ENCODE data around the gene ENTPD6.
"Not testable (repeated sequence)": the region's sequence is repeated elsewhere in the genome, so short reads cannot be mapped to it uniquely, and the experiment has no call there.

Gene ENTPD6

DNA sequence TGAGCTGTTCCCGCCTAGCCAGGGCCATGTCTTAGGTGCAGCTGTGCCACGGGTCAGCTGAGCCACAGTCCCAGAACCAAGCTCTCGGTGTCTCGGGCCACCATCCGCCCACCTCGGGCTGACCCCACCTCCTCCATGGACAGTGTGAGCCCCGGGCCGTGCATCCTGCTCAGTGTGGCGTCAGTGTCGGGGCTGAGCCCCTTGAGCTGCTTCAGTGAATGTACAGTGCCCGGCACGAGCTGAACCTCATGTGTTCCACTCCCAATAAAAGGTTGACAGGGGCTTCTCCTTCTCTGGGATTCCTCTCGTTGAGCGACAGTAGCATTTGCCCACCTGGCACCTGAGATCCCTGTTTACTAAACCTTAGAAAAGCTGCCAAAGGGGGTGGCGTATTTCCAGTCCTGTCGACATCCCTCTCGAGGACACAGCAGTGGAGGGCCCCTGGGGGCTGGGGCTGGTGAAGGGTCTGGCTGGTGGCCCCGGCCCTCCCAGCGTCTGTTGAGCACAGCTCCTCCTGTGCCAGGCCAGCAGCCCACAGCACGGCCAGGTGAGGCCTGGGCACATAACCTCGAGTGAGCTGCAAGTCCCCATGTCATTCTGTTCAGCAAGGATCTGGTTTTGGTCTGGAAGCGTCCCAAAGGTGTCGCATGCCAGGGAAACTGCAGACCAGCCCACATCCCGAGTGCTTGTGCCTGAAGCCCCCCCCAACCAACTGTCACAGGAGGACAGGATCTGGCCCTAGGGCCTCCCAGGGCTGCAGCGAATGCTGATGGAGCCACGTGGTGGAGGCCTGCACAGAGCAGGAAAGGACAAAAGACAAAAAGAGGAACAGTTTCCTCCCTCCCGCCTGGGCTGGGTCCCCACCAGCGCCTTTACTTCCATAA, 31.2 kb downstream of the ENTPD6 start:
- H3K9me3 ChIP-seq (ENCODE audit: control insufficient read depth, low read length), result no peaks in the 10 kb centered on the region
- no peak overlapping the region for H3K27ac ChIP-seq (ENCODE audit: low read depth, low read length, severe bottlenecking)
- peaks cover 11% of the 10 kb centered on the region for H3K36me3 ChIP-seq (ENCODE audit: control insufficient read depth, insufficient read depth, low read length)
- peaks cover 43% of the 10 kb centered on the region for H3K4me1 ChIP-seq (ENCODE audit: control insufficient read depth, insufficient read depth, low read length, poor library complexity, severe bottlenecking)
- 89 to 90% methylated on average over 25 of the region's 28 CpGs for WGBS, 2 experiments (ENCODE audit: insufficient coverage in 2 of 2)
- no peak overlapping the region for H3K4me3 ChIP-seq (ENCODE audit: extremely low read depth, insufficient read depth, low read length, poor library complexity, severe bottlenecking)

DNA sequence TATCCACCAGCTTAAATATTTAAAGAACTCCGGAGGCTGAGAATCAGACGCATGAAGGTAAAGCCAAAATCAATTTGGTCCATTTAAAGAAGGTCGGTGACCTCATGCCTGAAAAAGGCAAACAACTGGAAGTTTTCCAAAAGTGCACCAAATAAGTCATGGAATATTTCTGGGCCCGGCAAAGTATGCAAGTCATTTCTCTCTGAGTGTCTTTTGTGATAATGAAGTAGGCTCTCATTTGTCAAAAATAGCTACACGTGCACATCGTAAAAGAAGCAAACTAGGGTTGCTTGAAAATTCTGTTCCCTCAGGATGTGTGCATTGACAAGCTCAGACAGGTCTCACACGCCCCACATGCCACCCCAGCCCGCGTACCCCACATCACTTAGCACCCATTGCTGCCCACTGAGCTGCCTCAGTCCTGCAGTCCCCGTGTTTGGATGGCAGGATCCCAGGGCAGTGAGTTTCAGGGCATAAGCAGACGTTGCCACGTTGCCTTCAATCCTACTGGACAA, 31.9 kb downstream of the ENTPD6 start:
- peak overlapping the region; percentile 29 for H3K27ac ChIP-seq (ENCODE audit: low read depth, low read length, severe bottlenecking)
- peaks cover 40% of the 10 kb centered on the region for H3K4me1 ChIP-seq (ENCODE audit: control insufficient read depth, insufficient read depth, low read length, poor library complexity, severe bottlenecking)
- H3K9me3 ChIP-seq (ENCODE audit: control insufficient read depth, low read length), result no peaks in the 10 kb centered on the region
- WGBS, 2 experiments (ENCODE audit: insufficient coverage in 2 of 2), result 96 to 98% methylated on average over 10 to 12 of the region's 12 CpGs
- no peak overlapping the region for H3K4me3 ChIP-seq (ENCODE audit: extremely low read depth, insufficient read depth, low read length, poor library complexity, severe bottlenecking)
- H3K36me3 ChIP-seq (ENCODE audit: control insufficient read depth, insufficient read depth, low read length), result peaks cover 11% of the 10 kb centered on the region

DNA sequence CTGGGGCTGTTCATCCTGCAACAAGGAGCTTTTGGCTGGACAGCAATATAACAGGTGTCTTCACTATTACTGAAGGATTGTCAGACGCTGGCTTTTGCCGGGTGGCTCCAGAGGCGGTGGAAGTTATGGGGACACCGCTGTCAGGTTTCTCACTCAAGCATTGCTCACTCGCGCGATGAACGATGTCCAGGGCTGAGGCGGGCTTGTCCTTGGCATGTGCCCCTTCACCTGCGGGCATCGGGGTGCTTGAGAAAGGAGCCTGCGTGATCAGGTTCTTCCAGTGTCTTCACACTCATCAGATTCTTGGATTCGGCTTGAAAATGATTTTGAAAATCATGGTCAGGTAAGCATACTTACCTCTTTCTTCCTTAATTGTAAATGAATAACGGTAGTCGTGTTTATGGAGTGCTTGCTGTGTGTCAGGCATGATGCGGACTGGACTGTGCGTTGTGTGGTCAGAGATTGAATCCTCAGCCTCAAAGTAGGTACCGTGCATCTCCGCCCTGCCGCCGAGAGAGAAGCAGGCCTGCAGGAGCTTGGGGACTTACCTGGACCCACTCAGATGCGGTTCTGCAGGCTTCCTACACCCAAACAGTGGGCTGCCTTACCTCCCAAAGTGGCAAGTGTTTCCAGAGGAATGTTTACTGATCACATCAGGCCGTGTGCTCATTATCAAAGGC, 34.1 kb downstream of the ENTPD6 start:
- H3K9me3 ChIP-seq (ENCODE audit: control insufficient read depth, low read length), result no peaks in the 10 kb centered on the region
- peaks cover 9% of the 10 kb centered on the region for H3K36me3 ChIP-seq (ENCODE audit: control insufficient read depth, insufficient read depth, low read length)
- WGBS, 2 experiments (ENCODE audit: insufficient coverage in 2 of 2), result 94 to 97% methylated on average over 19 to 20 of the region's 23 CpGs
- no peak overlapping the region for H3K27ac ChIP-seq (ENCODE audit: low read depth, low read length, severe bottlenecking)
- no peak overlapping the region for H3K4me3 ChIP-seq (ENCODE audit: extremely low read depth, insufficient read depth, low read length, poor library complexity, severe bottlenecking)
- H3K4me1 ChIP-seq (ENCODE audit: control insufficient read depth, insufficient read depth, low read length, poor library complexity, severe bottlenecking), result peaks cover 36% of the 10 kb centered on the region

DNA sequence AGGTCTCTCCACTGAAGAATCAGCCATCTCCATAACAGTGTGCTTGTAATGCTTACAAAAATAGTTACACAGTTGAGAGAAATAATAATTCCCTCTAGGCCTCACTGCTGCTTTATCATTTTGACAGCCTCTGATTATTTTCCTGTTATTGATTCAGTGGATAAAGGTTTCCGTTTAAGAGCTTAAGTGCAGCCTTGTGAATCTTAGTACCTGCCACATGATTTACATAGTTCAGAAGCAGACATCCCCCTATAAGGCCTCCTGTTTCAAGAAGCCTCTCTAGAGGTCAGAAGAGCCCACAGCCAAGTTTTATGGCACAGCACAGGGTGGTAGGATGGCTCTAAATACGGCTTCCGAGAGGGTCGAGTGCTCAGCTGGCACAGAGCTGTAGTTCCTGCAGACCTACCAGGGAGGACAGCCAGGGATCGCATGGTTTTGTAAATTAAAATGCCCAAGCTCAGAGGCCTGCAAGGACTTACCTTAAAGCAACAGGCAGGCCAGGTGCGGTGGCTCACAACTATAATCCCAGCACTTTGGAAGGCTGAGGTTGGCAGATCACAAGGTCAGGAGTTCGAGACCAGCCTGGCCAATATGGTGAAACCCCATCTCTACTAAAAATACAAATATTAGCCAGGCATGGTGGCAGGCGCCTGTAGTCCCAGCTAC, 34.8 kb downstream of the ENTPD6 start:
- Histone ChIP-seq H3K4me3 (ENCODE audit: extremely low read depth, insufficient read depth, low read length, poor library complexity, severe bottlenecking) (no peak overlapping the region), H3K4me1 (ENCODE audit: control insufficient read depth, insufficient read depth, low read length, poor library complexity, severe bottlenecking) (peaks cover 39% of the 10 kb centered on the region), H3K36me3 (ENCODE audit: control insufficient read depth, insufficient read depth, low read length) (peaks cover 4% of the 10 kb centered on the region), H3K9me3 (ENCODE audit: control insufficient read depth, low read length) (no peaks in the 10 kb centered on the region), H3K27ac (ENCODE audit: low read depth, low read length, severe bottlenecking) (no peak overlapping the region)
- WGBS, 2 experiments (ENCODE audit: insufficient coverage in 2 of 2), result 95 to 97% methylated on average over 6 of the region's 8 CpGs

DNA sequence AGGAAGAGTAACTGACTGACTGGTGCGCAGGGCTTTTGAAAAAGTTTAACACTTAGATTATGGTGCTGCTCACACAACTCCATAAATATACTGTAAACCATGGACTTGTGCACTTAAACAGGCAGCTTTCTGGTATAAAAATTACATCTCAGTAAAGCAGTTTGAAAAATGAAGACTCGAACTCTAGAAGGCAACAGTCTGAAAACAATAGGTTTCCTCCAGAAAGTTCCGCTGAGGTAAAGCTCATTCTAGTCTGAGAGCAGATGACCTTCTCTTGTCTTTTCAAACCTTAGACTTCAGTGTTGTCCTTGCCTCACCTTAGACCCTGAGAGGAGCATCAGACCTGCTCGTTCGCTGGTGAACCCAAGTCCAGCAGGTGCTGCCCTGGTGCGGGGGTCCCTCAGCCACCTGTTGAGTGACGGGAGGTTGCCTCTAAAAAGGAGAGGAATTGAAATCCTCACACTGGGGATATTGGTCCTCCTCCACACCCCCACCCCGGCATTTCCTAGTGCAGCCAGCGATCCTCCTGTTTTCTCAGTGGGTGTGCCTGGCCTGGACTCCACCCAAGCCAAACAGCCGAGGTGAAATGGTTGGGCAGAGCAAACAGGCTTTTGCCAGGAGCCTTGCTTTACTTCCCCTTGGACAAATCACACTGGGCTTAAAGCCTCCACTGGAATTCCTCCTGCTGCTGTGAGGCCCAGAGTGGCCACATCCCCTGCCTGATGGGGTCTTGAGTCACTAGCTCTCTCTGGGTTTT, 37.7 kb downstream of the ENTPD6 start:
- H3K4me3 ChIP-seq (ENCODE audit: extremely low read depth, insufficient read depth, low read length, poor library complexity, severe bottlenecking), result no peak overlapping the region
- WGBS, 2 experiments (ENCODE audit: insufficient coverage in 2 of 2), result 85% methylated on average over 5 to 7 of the region's 10 CpGs
- no peak overlapping the region for H3K27ac ChIP-seq (ENCODE audit: low read depth, low read length, severe bottlenecking)
- H3K4me1 ChIP-seq (ENCODE audit: control insufficient read depth, insufficient read depth, low read length, poor library complexity, severe bottlenecking), result peaks cover 41% of the 10 kb centered on the region
- H3K36me3 ChIP-seq (ENCODE audit: control insufficient read depth, insufficient read depth, low read length), result no peaks in the 10 kb centered on the region
- H3K9me3 ChIP-seq (ENCODE audit: control insufficient read depth, low read length), result no peaks in the 10 kb centered on the region

DNA sequence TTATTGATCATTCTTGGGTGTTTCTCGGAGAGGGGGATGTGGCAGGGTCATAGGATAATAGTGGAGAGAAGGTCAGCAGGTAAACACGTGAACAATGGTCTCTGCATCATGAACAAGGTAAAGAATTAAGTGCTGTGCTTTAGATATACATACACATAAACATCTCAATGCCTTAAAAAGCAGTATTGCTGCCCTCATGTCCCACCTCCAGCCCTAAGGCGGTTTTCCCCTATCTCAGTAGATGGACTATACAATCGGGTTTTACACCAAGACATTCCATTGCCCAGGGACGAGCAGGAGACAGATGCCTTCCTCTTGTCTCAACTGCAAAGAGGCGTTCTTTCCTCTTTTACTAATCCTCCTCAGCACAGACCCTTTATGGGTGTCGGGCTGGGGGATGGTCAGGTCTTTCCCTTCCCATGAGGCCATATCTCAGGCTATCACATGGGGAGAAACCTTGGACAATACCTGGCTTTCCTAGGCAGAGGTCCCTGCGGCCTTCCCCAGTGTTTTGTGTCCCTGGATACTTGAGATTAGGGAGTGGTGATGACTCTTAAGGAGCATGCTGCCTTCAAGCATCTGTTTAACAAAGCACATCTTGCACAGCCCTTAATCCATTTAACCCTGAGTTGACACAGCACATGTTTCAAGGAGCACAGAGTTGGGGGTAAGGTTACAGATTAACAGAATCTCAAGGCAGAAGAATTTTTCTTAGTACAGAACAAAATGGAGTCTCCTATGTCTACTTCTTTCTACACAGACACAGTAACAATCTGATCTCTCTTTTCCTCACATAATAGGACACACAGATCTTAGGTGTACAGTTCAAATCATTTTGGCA, 38.7 kb downstream of the ENTPD6 start:
- 66 to 87% methylated on average over 2 to 3 of the region's 8 CpGs for WGBS, 2 experiments (ENCODE audit: insufficient coverage in 2 of 2)
- not testable (repeated sequence) for H3K36me3 ChIP-seq (ENCODE audit: control insufficient read depth, insufficient read depth, low read length); H3K4me3 ChIP-seq (ENCODE audit: extremely low read depth, insufficient read depth, low read length, poor library complexity, severe bottlenecking); H3K27ac ChIP-seq (ENCODE audit: low read depth, low read length, severe bottlenecking); H3K9me3 ChIP-seq (ENCODE audit: control insufficient read depth, low read length)
- peaks cover 52% of the 10 kb centered on the region for H3K4me1 ChIP-seq (ENCODE audit: control insufficient read depth, insufficient read depth, low read length, poor library complexity, severe bottlenecking)

DNA sequence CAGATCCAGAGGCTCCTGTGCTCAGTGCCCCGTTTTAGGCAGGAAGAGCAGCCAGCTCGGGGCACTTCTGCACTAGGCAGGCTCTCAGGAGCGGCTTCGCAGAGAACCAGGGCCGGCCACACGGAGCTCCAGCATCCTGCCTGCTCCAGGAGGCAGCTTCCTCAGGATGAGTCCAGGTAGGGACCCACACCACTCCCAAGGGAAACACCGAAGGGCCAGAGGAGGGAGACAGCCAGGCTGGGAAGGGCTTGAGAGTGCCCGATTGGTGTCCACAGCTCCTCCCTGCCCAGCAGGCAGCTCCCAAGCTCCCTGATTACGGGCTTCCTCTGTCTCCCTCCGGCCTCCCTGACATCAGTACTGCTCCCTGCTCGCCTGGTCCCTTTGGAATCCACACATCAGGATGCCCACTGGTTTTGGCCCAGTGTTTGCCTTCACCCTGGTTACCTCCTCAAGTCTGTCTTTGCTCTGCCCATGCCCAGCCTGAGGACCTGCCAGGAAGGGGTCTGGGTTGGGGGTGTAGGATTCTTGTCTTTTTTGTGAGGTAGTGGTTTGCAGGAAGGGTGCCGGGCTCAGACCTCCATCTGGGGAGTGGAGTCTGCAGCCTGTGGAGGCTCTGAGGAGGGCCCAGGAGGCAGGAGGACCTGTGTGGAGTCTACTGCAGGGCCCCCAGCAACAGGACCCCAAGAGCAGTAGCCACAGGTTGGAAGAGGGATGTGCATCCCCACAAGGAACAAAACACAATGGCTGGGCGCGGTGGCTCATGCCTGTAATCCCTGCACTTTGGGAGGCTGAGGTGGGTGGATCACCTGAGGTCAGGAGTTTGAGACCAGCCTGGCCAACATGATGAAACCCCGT, 41.2 kb downstream of the ENTPD6 start:
- WGBS, 2 experiments (ENCODE audit: insufficient coverage in 2 of 2), result 75 to 82% methylated on average over 8 to 11 of the region's 15 CpGs
- Histone ChIP-seq H3K4me3 (ENCODE audit: extremely low read depth, insufficient read depth, low read length, poor library complexity, severe bottlenecking) (no peak overlapping the region), H3K27ac (ENCODE audit: low read depth, low read length, severe bottlenecking) (no peak overlapping the region), H3K4me1 (ENCODE audit: control insufficient read depth, insufficient read depth, low read length, poor library complexity, severe bottlenecking) (peaks cover 57% of the 10 kb centered on the region), H3K9me3 (ENCODE audit: control insufficient read depth, low read length) (no peaks in the 10 kb centered on the region), H3K36me3 (ENCODE audit: control insufficient read depth, insufficient read depth, low read length) (no peaks in the 10 kb centered on the region)

DNA sequence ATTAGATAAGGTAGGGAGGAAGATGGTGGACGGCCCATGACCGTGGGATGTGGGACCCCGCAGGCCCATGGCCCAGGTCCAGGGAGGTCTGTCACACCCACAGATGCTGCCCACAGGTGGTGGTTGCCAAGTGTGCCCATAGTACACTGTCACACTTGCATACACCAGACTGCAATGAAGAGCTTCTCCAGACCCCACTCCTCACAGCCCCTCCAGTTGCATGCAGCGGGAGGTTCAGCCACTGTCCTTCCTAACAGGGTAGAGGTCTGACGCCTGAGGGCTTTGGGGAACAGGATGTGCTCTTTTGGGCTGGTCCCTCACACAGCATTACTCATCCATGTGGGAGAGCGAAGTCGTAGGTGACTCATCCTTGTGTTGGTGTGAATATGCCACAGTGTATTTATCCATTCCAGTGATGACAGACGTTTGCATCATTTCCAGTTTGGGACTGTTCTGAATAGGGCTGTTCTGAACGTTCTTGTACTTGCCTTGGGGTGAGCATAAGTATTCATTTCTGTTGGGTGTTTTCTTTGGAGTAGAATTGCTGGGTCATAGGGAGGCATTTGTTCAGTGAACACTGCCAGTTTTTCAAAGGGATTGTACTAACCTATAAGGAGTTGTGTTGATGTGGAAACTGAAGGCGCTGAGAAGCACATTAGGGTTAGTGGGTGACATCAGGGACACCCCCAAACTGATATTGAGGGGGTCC, 42.3 kb downstream of the ENTPD6 start:
- no peaks in the 10 kb centered on the region for H3K36me3 ChIP-seq (ENCODE audit: control insufficient read depth, insufficient read depth, low read length)
- 70 to 71% methylated on average over 8 to 10 of the region's 10 CpGs for WGBS, 2 experiments (ENCODE audit: insufficient coverage in 2 of 2)
- H3K4me3 ChIP-seq (ENCODE audit: extremely low read depth, insufficient read depth, low read length, poor library complexity, severe bottlenecking), result no peak overlapping the region
- no peaks in the 10 kb centered on the region for H3K9me3 ChIP-seq (ENCODE audit: control insufficient read depth, low read length)
- H3K4me1 ChIP-seq (ENCODE audit: control insufficient read depth, insufficient read depth, low read length, poor library complexity, severe bottlenecking), result peaks cover 59% of the 10 kb centered on the region
- H3K27ac ChIP-seq (ENCODE audit: low read depth, low read length, severe bottlenecking), result peak overlapping the region; percentile 84
